Bone marrow (tissue), 2 donors: Measurements from ENCODE around the gene NDUFA5.
"Not testable (repeated sequence)": the region's sequence is repeated elsewhere in the genome, so short reads cannot be mapped to it uniquely, and the experiment has no call there.

Experiments used
- DNase-seq, 2 donors: peaks; one replicate each; lab custom pipeline; 2025; lab: John Stamatoyannopoulos, UW

Gene NDUFA5

GRCh38 chr7:123557016-123557397 lies 611 bp downstream of the NDUFA5 start:
- DNase-seq, result no peak

- DNase-seq, result no peak
These were observed 2.1 kb downstream of the NDUFA5 start for GRCh38 chr7:123555484-123555883.

- no peak for DNase-seq
These were observed 4.5 kb downstream of the NDUFA5 start for GRCh38 chr7:123553159-123553558.

GRCh38 chr7:123552641-123553040 lies 5.0 kb downstream of the NDUFA5 start:
- no peak for DNase-seq

GRCh38 chr7:123552134-123552533 lies 5.5 kb downstream of the NDUFA5 start:
- DNase-seq, result not testable (repeated sequence)

DNA sequence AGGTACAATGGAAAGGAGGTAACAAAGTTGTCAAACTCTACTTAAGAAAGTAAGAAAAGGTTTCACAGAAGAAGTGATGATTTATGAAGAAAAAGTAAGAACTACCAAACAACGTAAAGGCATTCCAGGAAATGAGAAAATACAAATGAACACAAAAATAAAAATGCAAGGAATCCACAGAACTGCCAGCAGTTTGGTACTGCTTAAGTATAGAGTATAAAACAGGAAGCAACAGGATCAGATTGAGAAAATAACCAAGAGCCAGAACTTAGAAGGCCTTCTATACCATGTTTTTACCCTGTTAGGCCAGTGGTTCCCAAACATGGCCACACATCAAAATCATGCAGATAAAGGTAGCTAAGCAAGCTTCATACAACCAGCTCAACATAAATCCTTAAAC lies 9.2 kb downstream of the NDUFA5 start:
- DNase-seq, result no peak

- no peak for DNase-seq
These were observed 17.7 kb downstream of the NDUFA5 start for GRCh38 chr7:123539871-123540270.

DNA sequence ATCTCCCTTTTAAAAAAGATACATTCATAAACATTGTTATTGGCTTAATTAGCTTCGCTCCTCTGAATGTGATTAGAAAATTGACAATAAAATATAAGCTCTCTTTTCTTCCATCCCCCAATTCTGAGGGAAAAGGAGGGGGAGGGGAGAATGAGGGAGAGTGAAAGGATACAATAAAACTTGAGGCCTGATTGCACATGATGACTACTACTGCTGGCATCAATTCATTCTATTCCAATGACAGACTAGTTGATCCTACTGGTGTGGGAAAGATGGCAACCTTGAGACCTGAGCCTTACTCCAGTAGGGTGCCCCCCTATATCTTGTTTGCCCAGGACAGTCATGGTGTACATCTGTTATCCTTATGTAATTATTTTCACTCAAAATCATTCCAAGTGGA lies 18.7 kb downstream of the NDUFA5 start:
- DNase-seq, result no peak

- peak in 1 of 2 donors; percentile 51 for DNase-seq
These were observed 19.4 kb downstream of the NDUFA5 start for GRCh38 chr7:123538189-123538714.

DNA sequence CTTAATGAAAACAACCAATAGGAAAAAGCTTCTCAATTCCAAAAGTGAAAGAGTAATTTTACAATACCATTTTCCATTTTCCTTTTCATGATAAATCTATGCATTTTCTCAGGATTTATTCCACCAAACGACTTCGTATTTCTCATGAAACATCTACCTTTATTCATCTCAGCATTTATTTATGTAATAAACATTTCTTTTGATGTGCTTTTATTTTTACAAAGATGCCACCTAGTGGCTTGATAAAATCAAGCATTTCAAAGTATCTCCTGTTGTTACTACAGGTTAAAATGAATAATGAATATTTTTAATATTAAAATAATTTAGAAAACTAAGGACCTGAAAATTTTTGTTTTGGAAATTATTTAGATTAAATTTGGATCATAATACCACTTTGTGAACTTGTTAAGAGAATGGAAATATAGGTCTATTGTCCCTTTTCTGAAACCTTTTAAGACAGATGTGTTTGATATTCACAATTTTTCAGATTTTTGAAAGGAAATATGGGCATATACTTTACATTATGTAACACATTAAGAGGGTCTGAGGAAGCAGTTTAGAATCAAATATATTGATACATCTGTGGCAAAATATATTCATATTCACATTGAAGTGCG lies 20.5 kb downstream of the NDUFA5 start:
- DNase-seq, result no peak

- no peak for DNase-seq
These were observed 22.1 kb downstream of the NDUFA5 start for GRCh38 chr7:123535517-123535916.

DNA sequence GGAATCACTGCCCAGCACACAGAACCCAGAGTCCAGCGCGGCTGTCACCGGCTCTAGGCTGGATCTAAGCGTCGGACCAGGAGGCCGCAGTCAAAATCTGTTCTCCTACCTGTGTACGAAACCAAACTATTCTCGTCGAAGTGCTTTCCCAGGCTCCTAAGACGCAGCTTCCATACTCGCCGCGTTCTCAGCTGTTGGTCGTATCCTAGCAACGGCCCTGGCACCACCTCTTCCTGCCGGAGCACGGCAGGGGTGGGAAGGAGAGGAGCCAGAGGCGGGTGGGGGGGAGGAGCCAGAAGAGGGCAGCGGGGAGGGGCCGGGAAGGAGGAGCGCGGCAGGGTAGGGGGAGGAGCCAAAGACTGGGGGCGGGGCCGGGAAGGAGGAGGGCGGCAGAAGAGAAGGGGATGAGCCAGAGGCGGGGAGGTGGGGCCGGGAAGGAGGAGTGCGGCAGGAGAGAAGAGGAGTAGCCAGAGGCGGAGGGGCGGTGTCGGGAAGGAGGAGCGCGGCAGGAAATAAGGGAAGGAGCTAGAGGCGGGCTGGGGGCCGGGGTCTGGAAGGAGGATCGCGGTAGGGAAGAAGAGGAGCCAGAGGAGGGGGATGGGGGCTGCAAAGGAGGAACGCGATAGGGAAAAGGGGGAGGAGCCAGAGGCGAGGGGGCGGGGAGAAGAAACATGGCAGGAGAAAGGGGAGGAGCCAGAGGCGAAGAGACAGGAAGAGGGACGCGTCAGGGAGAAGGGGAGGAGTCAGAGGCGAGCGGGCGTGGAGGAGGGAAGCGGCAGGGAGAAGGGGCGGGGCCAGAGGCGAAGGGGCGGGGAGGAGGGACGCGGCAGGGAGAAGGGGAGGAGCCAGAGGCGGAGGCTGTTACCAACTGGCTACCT lies 23.0 kb downstream of the NDUFA5 start, which contains the start of gene IQUB:
Gene IQUB (minus strand): TSS at position 213 of the 878 bp plus-strand sequence. CDS start 22,255 bp downstream, outside the sequence.
- peak; percentile 98 to 100 for DNase-seq

DNA sequence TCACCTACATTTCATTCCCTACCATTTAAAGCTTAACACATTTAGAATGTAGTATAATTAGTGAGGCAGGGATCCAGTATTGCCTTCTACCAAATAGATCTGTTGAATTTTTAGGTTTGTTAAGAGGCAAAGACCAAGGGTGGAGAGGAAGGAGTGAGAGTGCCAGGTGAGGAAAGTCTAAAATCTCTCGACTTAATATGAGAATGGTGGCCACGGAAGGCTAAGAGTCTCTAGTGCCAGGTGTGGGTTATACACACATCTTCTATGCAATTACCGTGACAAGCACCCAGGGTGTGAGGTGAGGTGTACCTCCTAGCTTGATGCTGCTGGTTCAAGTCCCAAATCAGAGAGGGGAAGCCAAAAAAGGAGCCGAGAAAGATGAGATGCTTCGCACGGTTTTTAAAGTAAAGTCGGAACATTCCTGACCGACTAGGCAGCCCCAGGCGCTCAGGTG lies 23.7 kb downstream of the NDUFA5 start:
- no peak for DNase-seq

DNA sequence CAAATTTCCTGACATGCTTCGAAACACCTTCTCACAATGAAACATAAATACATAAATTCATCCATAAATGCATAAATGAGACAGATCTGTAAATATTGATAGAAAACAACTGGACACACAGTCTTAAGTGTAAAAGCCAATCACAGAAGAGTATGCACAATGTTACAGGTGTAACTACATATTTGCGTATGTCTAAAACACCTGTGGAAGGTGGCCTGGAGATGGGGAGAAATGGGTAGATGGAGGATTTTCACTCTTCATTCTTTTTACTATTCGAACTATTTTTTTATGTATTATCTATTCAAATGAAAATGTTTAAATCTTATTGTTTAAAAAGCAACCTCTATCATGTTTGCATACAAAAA lies 24.1 kb downstream of the NDUFA5 start:
- no peak for DNase-seq

DNA sequence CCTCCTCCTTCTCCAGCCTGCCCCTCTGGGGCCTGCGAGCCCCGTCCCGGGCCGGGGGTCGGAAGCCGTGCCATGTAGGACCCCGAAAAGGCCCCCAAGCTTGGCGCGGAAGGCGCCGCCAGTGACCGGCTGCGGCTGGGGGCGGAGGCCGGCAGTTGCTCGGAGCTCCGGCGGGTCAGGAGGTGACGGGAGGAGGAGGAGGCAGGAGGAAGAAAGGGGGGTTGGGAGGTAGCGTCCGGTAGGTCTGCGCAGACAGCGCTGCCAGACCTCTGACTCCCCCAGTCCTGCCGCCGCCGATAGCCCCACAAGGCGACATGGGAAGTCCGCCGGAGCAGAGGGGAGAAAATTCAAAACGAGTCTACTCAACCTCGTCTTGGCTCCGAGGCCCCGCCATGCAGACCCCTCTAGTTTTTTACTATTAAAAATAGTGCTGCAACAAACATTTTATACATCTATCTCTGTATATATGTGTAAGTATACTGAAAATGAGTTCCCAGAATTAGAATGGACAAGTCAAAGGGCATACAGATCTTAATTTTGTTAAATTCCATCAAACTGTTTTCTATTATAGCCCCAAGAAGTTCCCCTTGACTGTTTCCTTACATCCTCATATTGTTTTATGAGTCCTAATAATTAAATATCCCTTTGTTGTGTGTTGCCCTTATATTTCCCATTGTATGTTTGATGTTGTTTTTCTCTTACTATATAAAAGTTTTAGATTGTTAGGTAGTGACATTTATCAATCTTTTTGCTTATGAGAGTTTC lies 24.6 kb downstream of the NDUFA5 start:
- peak; percentile 23 to 26 for DNase-seq

DNA sequence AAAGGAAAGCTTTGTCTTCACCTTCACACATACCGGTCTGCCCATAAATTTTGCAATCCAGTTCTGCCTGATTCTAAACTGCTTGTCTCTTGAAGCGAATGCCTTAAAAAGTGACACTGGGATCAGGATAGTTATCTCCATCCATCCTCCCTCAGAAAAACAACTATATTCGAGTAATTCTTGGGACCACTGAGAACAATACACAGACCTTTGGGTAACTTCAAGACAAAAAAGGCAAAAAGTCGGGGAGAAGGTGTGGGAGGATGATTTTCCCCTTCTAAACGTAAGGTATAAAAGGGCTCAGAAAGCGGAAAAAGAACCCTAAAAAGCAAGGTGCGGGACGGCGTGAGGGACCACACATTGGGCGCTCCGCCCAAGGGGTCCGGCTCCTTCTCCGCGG lies 25.3 kb downstream of the NDUFA5 start:
- DNase-seq, result not testable (repeated sequence)

- DNase-seq, result not testable (repeated sequence)
These were observed 27.5 kb downstream of the NDUFA5 start for GRCh38 chr7:123530035-123530591.

- no peak for DNase-seq
These were observed 29.4 kb downstream of the NDUFA5 start for GRCh38 chr7:123528265-123528664.

GRCh38 chr7:123527712-123528225 lies 29.8 kb downstream of the NDUFA5 start:
- DNase-seq, result not testable (repeated sequence)

- DNase-seq, result not testable (repeated sequence)
These were observed 31.1 kb downstream of the NDUFA5 start for GRCh38 chr7:123526533-123526932.

DNA sequence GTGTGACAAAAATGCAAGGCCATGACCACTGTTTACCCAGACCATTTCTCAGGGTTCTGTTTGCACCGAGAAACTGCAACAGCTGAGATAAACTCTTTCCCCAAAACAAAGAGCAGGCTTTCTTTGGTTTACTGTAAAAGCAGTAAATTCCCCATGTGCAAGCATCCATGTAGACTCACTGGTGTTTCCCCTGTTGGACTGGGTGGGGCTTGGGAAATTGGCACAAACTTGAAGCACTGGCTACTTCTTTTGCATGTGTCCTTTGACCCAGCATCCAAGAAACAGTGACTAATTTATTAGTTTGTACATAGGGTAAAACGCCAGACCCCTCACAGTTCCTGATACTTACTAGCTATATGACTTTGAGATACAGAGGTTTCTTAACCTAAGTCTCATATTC lies 35.6 kb downstream of the NDUFA5 start:
- DNase-seq, result no peak

GRCh38 chr7:123505221-123505620 lies 52.4 kb downstream of the NDUFA5 start:
- no peak for DNase-seq
